Fibroblast of the aortic adventitia (primary cell): ENCODE data around the gene ACTR3C. TPM values are rescaled to one million over a fixed set of nuclear protein-coding genes. Genes with fewer than 3 reads are reported as not detected.
A peak's percentile ranks its signal among the peaks of the same experiment; 100 is the strongest.
"Not testable (repeated sequence)": the region's sequence is repeated elsewhere in the genome, so short reads cannot be mapped to it uniquely, and the experiment has no call there.

Experiments
- DNase-seq: peaks from one replicate; pipeline ENCODE4 v3.0.0-alpha.2; 2010; ENCODE audit warnings: low read depth
- H3K4me3 ChIP-seq: 2 replicates; pipeline ENCODE4 v1.5.1; 2011; ENCODE audit warnings: low read depth, mild to moderate bottlenecking, control low read depth, low read length, moderate library complexity
- CTCF ChIP-seq: IDR thresholded peaks from 2 replicates; pipeline ENCODE4 v1.5.1; 2011; ENCODE audit warnings: mild to moderate bottlenecking, low read length, control low read depth, inconsistent platforms; ENCODE audit not compliant: insufficient read depth
- total RNA-seq: library from RNA; depleted of rRNA; stranded (reverse); fragments of >200 nt; gene quantifications from 2 replicates; pipeline ENCODE4 v1.2.3, GENCODE V29; 2012; ENCODE audit warnings: low replicate concordance

ACTR3C gene
- total RNA-seq, 1 donor = 0.54 TPM

GRCh38 chr7:150323682-150324372 is 482 bp upstream of the ACTR3C start:
- TF ChIP-seq CTCF = no peak
- no peak for DNase-seq
- no peak overlapping the region for H3K4me3 ChIP-seq

GRCh38 chr7:150322114-150322832 is 1.1 kb downstream of the ACTR3C start:
- no peak overlapping the region for H3K4me3 ChIP-seq
- no peak for TF ChIP-seq CTCF
- DNase-seq = no peak

GRCh38 chr7:150321788-150322113 is 1.6 kb downstream of the ACTR3C start:
- DNase-seq = no peak
- TF ChIP-seq CTCF = no peak

DNA sequence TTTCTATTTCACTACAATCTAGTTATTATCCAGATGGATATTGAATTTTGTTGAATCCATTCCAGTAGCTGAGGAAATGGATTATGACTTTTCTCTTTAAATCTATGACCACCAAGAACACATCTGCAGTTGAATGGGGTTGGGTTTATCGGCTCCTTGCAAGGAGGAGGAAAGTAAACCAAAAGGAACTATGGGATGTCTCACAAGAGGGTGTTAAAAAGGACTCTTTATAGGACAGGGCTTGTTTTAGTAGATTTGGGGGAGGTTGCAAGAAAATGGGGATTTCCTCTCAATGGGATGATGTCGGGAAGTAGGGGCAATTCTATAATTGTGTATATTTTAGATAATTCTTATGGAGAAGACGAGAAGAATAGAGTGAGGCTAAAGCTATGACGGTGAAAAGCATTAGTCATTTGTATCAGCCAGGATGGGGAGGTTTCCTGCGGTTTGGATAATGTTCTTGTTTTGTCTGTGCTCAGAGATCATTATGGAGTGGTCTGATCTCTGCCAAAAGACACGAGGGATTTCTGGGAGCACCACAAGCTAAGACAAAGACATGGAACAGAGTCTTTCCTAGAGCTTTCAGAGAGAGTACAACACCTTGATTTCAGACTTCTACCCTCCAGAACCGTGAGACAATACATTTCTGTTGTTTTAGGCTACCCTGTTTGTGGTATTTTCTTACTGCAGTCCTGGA is 5.4 kb downstream of the ACTR3C start:
- no peak for TF ChIP-seq CTCF
- peak; percentile 69 for DNase-seq
- H3K4me3 ChIP-seq = no peak overlapping the region

More at GRCh38 chr7:150321788-150322113, 1.6 kb downstream of the ACTR3C start:
- no peak overlapping the region for H3K4me3 ChIP-seq

DNA sequence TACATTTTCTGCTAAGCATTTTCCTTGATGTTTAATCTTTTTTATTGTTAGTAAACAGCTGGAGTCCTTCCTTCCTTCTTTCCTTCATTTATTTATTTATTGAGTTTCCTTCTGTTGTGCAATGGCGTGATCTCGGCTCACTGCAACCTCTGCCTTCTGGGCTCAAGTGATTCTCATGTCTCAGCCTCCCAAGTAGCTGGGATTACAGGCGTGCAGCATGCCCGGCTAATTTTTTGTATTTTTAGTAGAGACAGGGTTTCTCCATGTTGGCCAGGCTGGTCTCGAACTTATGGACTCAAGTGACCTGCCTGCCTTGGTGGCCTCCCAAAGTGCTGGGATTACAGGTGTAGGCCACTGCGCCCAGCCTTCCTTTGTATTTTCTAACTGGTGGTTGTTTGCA is 6.4 kb downstream of the ACTR3C start:
- DNase-seq, H3K4me3 ChIP-seq: not testable (repeated sequence)

GRCh38 chr7:150314639-150315239 is 8.6 kb downstream of the ACTR3C start:
- DNase-seq = no peak
- no peak for TF ChIP-seq CTCF
- no peak overlapping the region for H3K4me3 ChIP-seq

DNA sequence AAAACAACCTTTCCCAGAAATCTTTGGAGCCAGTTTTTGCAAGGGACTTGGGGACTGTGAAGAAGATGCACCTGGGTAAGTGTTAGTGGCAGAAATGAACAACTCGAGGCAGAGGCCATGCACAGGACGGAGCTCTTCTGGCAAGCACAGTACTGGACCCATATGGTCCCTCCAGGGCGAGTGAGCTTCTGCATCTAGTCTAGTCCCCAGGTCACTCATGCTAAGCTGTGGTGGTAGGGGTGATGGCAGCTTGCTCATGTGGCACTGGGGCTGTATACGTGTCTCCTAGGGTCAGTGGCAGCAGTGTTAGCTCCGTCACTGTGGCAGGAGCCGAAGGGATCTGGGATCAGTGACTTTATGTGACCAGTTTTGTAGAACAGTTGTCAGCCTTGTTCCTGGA is 9.5 kb downstream of the ACTR3C start:
- H3K4me3 ChIP-seq = no peak overlapping the region
- DNase-seq = no peak
- TF ChIP-seq CTCF = no peak
